Measurements from ENCODE around the gene SWT1. TPM values are rescaled to one million over a fixed set of nuclear protein-coding genes. Genes with fewer than 3 reads are reported as not detected.

The SWT1 gene
- total and polyA plus RNA-seq, 7 donors = 1.7 to 6.1 (median 3.6) TPM

DNA sequence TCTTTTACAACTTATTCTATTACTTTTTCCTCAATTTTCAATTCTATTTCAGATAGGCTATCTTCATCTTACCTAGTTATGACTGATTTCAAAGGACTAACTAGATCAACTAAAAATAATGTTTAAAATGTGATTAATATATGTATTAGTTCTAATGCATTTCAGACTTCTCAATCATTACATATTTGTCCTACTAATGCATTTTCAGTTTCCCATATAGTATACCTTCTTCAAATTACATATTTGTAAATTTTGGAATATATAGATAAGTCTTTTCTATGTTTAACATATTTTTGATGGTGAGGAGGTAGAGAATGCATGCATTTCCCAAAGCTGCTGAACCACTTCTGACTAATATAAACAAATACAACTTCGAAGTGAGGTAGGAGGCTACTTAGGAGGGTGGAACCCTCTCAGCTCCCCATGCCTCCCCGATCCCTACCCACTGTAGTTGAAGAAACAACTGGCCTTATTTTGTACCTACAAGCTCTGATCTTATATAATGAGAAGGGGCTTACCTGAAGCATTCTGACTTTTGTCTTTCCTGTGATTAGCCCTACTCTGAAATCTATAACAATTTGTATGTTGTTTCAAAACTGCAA lies 2.0 kb upstream of the SWT1 start:
- 51 to 56% (median 56%) methylated on average over 2 of the region's 2 CpGs for WGBS, 3 donors
- ATAC-seq (no peak), DNase-seq (no peak)
- no peaks in the 10 kb centered on the region for H3K27me3 ChIP-seq (ENCODE audit: insufficient read depth in 3 of 3, low read length in 2 of 3)
- H3K27ac ChIP-seq = peak overlapping the region; percentile 97
- intact Hi-C loops (cut with DNase I) = loop anchor here in 1 of 2 donors (5.0 kb wide), 2 partner anchors 108 to 1263 kb away; partner anchors contain the start of gene RNF2
- no peak for TF ChIP-seq CTCF (IDR thresholded peaks at IDR 0.05)
- peaks cover 30% of the 10 kb centered on the region for H3K4me1 ChIP-seq
- peaks cover 3 to 15% of the 10 kb centered on the region in 2 donors for H3K36me3 ChIP-seq (ENCODE audit: insufficient read depth in 1 of 2, low read depth in 1 of 2)
- H3K9me3 ChIP-seq = no peaks in the 10 kb centered on the region
- peak overlapping the region; percentile 85 for H3K4me3 ChIP-seq

DNA sequence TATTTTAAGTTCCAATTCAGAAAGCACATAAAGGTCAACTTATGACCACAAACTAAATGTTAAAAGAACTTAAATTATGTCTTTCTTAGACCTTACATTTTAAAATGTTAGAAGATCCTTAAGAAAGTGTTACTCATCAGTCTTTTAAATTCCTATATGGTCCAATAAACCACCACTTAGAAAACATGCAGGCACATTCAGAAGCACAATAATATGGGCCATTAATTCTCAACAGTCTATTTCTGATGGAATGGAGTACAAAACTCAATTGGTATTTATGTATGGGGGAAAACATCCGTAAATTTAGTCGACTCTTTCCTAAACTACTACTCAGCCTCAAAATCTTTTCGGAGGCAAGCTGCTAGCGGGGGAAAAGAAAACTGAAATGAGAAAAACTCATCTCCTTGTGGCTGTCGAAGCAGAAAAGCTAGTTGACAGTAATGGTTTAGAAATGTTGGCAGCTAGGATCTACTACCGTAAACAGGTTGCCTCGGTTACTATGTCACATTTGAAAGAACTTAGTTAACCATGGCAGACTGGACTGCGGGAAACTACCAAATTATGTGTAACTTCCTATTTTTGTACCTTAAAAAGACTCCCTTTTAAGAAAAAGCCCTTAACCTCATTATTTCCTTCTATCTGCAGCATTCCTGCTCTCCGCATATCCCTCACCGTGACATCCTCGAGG lies 1.2 kb upstream of the SWT1 start:
- no peaks in the 10 kb centered on the region for H3K27me3 ChIP-seq (ENCODE audit: insufficient read depth in 3 of 3, low read length in 2 of 3)
- intact Hi-C loops (cut with DNase I) = loop anchor here in 1 of 2 donors (2.0 to 5.0 kb wide), 4 partner anchors 108 to 1263 kb away; partner anchors contain the start of genes EDEM3 and RNF2
- H3K27ac ChIP-seq = peak overlapping the region; percentile 97
- no peaks in the 10 kb centered on the region for H3K9me3 ChIP-seq
- peaks cover 30% of the 10 kb centered on the region for H3K4me1 ChIP-seq
- ATAC-seq (peak in 1 of 4 donors; percentile 21), DNase-seq (no peak)
- no peak for TF ChIP-seq CTCF (IDR thresholded peaks at IDR 0.05)
- peaks cover 3 to 8% of the 10 kb centered on the region in 2 donors for H3K36me3 ChIP-seq (ENCODE audit: insufficient read depth in 1 of 2, low read depth in 1 of 2)
- 9 to 11% (median 9%) methylated on average over 11 of the region's 11 CpGs for WGBS, 3 donors
- H3K4me3 ChIP-seq = peak overlapping the region; percentile 85

- Histone ChIP-seq H3K27ac (peak overlapping the region; percentile 97), H3K4me1 (peaks cover 30% of the 10 kb centered on the region), H3K9me3 (no peaks in the 10 kb centered on the region), H3K27me3 (ENCODE audit: insufficient read depth in 3 of 3, low read length in 2 of 3) (no peaks in the 10 kb centered on the region), H3K36me3 (ENCODE audit: insufficient read depth in 1 of 2, low read depth in 1 of 2) (peaks cover 1 to 11% of the 10 kb centered on the region in 2 donors), H3K4me3 (peak overlapping the region; percentile 85)
- DNase-seq (no peak), ATAC-seq (peak; percentile 54 to 75 (median 56))
- WGBS, 3 donors = 0 to 1% (median 0%) methylated on average over 25 to 30 of the region's 30 CpGs
- no peak for TF ChIP-seq CTCF (IDR thresholded peaks at IDR 0.05)
- intact Hi-C loops (cut with DNase I) = loop anchor here in 1 of 2 donors (2.0 to 5.0 kb wide), 4 partner anchors 109 to 1264 kb away; partner anchors contain the start of genes EDEM3 and RNF2
Measured at GRCh38 chr1:185156288-185156853, 596 bp upstream of the SWT1 start.

DNA sequence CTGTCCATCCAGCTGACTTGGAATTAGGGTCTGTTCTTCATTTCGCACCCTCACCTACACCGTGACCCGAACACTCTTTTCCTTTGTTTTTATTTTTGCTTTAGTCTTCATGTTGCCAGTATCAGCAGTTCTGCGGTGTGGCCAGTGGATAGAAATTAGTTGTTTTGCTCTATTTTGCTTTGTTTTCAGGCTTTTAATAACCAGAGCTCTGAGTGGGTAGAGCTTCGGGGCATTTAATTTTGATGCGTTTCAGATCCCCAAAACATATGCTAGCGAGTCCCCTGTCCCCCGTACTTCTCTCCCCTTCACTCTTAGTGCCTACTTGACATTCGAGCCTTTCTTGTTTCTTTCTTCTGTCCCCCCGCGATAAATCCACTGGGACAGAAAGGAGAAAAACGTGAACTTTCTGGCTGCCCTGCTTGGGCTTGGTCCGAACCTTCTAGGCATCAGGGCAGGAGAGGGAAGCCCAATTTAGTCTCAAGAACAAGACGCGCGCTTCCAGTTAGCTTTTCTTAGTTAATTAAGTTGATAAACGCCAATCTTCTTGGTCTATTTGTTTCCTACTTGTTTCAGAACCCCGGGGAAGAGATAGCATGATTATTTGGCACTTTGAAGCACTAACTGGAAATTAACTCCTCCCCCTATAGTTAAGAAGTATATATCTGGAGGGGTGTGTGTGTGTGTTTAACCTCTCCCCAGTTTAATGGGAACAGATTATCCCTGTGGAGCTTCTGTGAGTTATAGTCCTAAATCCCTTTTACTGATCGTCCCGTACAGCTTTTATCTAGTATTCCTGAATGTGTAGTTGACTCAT lies 839 bp downstream of the SWT1 start:
- Histone ChIP-seq H3K27me3 (ENCODE audit: insufficient read depth in 3 of 3, low read length in 2 of 3) (no peaks in the 10 kb centered on the region), H3K4me1 (peaks cover 30% of the 10 kb centered on the region), H3K4me3 (peak overlapping the region; percentile 85), H3K36me3 (ENCODE audit: insufficient read depth in 1 of 2, low read depth in 1 of 2) (peaks cover 0 to 21% of the 10 kb centered on the region in 2 donors), H3K9me3 (no peaks in the 10 kb centered on the region), H3K27ac (peak overlapping the region; percentile 97)
- intact Hi-C loops (cut with DNase I) = loop anchor here in 1 of 2 donors (2.0 to 5.0 kb wide), 4 partner anchors 111 to 1266 kb away; partner anchors contain the start of genes EDEM3 and RNF2
- DNase-seq (no peak), ATAC-seq (no peak)
- TF ChIP-seq CTCF (IDR thresholded peaks at IDR 0.05) = no peak
- 0 to 1% (median 1%) methylated on average over 20 of the region's 20 CpGs for WGBS, 3 donors
